GM23248 (cell line): ENCODE results near the gene RSPH9.

Experiments used
- EZH2 ChIP-seq: fragments of 200-600 bp; sonication (generic); IDR thresholded peaks from 2 replicates; pipeline ENCODE4 v1.6.1; 2018; ENCODE audit warnings: antibody characterized with exemption, mild to moderate bottlenecking; ENCODE audit not compliant: insufficient read depth, poor library complexity, severe bottlenecking
- EZH2phosphoT487 ChIP-seq: fragments of 200-600 bp; sonication (generic); IDR thresholded peaks from 2 replicates; pipeline ENCODE4 v1.6.1; 2018; ENCODE audit warnings: antibody characterized with exemption, moderate library complexity, mild to moderate bottlenecking, low read depth; ENCODE audit not compliant: insufficient read depth

DNA sequence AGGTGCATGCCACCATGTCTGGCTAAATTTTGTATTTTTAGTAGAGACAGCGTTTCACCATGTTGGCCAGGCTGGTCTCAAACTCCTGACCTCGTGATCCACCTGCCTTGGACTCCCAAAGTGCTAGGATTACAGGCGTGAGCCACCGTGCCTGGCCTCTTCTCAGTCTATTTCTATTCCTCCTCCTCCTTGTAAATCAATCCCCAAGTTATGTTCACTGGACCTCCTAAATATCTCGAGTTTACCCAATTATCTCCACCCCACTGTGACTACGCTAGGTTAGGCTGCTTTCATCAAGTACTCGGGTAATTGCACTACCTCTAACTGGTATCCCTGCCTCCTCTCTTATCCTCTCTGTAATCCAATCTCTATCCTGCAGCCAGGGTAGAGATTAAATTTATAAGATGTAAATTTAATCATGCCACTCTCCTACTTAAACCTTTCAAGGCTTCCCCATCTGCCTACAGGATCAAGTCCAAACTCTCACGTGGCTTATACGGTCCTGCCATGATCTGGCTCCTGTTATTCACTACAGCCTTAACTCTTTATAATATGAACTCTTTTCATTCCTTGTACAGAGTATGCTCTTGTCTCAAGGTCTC lies 10.0 kb upstream of the RSPH9 start:
- TF ChIP-seq EZH2 (no peak), EZH2phosphoT487 (no peak)
